Non-pigmented ciliary epithelial cell (primary cell): ENCODE data around the gene ADM5.

Source experiments
- DNase-seq: peaks from one replicate; pipeline ENCODE4 v3.0.0-alpha.2; 2010; ENCODE audit warnings: low read depth

Gene ADM5, protein sequence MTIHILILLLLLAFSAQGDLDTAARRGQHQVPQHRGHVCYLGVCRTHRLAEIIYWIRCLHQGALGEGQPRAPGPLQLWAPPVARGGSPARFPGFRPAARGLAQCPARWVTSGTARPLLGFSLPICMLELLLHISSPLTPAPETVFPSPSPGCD

DNA sequence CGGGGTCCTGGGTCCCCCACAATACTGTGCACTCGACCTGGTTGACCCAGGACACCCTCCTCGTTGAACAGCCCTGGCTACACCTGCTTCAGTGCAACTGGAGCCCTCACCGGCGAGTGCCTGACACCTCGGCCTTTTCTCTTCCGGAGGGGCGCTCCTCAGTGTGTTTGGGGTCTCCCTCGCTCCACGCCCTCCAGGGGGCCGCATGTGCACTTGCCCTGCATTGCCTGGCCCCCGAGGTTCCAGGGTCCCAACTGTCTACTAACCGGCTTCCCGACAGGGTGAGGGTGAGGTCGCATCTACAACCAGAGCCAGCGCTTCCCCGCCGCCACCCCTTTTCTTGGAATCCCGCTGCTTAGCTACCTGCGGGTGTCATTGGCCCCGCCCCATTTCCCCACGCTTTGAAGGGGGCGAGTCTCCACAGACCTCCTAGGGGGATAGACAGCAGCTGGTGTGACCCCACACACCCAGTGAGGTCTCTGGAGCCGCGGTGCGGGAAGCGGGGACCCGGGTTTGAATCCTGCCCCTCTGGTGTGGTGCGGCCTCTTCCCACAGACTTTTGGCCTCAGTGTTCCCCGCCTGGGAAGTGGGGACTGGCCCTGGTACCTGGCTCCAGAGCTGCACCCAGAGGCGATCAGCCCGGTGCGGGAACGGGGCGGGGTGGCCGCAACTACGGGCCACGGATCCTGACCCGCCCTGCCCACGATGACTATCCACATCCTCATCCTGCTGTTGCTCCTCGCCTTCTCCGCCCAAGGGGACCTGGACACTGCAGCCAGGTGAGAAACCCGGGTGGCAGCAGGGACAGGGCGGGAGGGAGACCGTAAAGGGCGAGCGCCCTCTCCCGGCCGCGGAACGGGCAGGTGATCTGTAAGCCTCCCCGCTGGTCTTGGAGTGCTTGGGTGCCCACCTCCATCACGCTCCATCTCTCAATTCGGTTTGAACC lies at the start of gene ADM5:
TSS of gene ADM5 (plus strand) at position 462 of the 946 bp plus-strand sequence. CDS start at position 706, 244 bp downstream.
- DNase-seq = no peak

- DNase-seq = peak; percentile 99
Measured at GRCh38 chr19:49640113-49640898, 49.1 kb upstream of the ADM5 start, which contains the start of gene RRAS. Gene RRAS (minus strand): TSS chr19:49640143. CDS start chr19:49640098, 45 bp downstream.

DNA sequence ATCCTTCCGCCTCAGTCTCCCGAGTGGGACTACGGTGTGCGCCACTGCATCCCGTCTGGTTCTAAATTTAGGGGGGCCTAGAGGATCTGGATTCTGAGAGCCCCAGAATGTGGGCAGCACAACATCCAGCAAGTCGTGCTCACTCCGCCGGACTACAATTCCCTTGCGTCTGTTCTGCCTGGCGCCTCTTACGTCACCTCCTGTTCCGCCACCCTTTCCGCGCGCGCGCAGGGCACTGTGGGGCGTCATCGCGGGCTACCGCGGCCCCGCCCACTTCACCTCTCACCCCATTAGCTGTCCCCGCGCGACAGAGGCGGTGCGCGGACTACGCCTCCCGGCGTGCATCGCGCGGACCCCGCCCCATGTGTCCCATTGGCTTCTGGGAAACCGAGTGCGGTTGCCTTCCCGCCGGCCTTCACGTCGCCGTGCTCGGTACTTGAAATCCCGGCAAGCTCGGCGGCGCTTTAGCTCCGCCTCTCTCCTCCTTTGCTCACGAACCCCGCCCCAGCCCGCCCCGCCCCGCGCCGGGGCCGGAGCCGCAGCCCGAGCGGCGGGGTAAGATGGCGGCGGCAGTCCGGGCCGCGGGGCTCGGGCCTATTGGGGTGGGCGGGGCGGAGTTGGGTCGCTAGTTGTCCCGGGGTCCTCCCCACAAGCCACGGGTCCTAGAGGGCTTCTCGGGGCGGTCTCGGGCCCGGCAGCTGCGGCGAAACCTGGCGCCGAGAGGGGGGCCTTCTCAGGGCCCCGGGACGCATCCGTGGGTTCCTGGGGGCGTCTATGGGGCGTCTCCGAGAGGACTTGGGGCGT lies 47.5 kb upstream of the ADM5 start, which contains the start of gene SCAF1:
TSS of gene SCAF1 (plus strand) at position 522 of the 804 bp plus-strand sequence. CDS start 2,818 bp downstream, outside the sequence.
- peak; percentile 97 for DNase-seq

GRCh38 chr19:49642492-49643035 lies 46.8 kb upstream of the ADM5 start:
- DNase-seq = no peak

- no peak for DNase-seq
Measured at GRCh38 chr19:49643466-49643865, 45.9 kb upstream of the ADM5 start.

DNA sequence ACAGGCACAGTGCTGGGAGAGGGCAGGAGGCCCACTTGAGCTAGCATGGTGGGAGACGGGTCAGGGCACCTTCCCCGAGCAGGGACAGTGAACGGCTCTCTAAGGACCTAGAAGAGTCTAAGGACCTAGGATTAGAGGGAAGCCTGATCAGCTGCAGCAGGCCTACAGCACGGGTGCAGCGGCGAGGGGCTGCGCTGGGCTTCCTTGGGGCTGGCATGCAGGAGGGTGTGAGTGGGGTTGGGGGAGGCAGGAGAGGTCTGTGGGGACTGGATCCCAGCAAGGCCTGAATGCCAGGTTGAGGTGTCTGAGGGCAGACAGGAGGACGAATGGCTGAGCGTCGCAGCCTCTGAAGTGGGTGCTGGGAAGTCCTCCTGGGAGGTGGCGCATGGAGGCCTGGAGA lies 43.8 kb upstream of the ADM5 start:
- no peak for DNase-seq

- no peak for DNase-seq
Measured at GRCh38 chr19:49645995-49646394, 43.4 kb upstream of the ADM5 start.

DNA sequence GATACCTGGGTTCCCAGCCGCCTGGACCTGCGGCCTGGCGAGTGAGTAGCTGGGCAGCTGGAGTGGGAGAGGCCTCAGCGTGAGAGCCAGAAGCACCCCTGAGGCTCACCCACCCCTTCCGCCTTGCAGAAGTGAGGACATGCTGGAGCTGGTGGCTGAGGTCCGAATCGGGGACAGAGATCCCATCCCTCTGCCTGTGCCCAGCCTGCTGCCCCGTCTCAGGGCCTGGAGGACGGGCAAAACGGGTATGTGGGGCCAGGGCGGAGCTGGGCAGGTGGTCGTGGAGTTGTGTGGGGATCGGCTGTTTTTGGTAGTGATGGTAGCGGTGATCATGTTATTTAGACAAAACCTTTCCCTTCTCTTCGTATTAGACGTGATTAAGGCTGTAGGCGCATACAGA lies 42.8 kb upstream of the ADM5 start:
- no peak for DNase-seq

- DNase-seq = no peak
Measured at GRCh38 chr19:49651029-49651819, 38.2 kb upstream of the ADM5 start.

GRCh38 chr19:49651820-49652550 lies 37.4 kb upstream of the ADM5 start:
- no peak for DNase-seq

- DNase-seq = no peak
Measured at GRCh38 chr19:49652551-49653465, 36.6 kb upstream of the ADM5 start.

DNA sequence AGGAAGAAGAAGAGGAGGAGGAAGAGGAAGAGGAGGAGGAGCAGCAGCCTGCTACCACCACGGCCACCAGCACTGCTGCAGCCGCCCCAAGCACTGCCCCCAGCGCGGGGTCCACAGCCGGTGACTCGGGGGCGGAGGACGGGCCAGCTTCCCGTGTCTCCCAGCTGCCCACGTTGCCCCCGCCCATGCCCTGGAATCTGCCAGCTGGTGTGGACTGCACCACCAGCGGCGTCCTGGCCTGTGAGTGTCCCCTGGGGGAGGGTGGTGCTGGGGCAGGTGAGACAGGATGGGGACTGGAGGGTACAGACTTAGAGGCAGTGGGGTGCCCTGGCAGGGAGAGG lies 36.0 kb upstream of the ADM5 start:
- DNase-seq = no peak

DNA sequence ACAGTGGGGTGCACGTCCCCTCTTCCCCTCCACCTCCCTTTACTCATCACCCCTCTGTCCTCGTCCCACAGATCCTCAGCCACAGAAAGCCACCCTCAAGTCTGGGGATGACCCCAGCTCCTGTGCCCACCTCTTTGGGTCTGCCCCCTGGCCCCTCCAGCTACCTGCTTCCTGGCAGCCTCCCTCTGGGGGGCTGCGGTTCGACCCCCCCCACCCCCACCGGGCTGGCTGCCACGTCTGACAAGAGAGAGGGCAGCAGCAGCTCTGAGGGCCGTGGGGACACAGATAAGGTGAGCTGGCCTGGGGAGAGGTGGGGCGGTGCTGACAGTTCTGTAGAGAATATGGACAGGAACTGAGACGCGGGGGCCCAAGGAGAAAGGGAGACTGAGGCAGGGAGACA lies 34.8 kb upstream of the ADM5 start:
- DNase-seq = no peak

- DNase-seq = no peak
Measured at GRCh38 chr19:49655570-49656455, 33.6 kb upstream of the ADM5 start.

GRCh38 chr19:49656456-49657109 lies 32.8 kb upstream of the ADM5 start:
- no peak for DNase-seq

- no peak for DNase-seq
Measured at GRCh38 chr19:49657493-49658138, 31.8 kb upstream of the ADM5 start.

DNA sequence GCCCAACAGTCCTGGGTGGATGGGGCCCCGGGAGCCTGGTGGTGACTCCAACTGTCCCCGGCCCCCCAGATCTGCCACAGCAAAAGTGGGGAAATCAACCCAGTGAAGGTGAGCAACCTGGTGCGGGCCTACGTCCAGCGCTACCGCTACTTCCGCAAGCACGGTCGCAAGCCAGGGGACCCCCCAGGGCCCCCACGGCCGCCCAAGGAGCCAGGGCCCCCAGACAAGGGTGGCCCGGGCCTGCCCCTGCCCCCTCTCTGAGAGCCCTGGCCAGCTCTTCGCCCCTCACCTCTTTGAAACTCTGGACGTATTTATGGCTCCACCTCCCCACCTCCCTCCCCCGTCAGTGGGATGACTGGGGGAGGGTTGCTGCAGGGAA lies 31.3 kb upstream of the ADM5 start:
- DNase-seq = no peak
